Activated CD4-positive, alpha-beta T cell treated with anti-CD3 and anti-CD28 coated beads for 24 hours (primary cell): ENCODE data around the gene FNDC3B.
"Not testable (repeated sequence)": the region's sequence is repeated elsewhere in the genome, so short reads cannot be mapped to it uniquely, and the experiment has no call there.

Experiments
- DNase-seq, 2 donors: peaks; one replicate each; pipeline ENCODE4 v3.0.0-alpha.2; 2020; ENCODE audit warnings: low read depth in 2 of 2

The FNDC3B gene

DNA sequence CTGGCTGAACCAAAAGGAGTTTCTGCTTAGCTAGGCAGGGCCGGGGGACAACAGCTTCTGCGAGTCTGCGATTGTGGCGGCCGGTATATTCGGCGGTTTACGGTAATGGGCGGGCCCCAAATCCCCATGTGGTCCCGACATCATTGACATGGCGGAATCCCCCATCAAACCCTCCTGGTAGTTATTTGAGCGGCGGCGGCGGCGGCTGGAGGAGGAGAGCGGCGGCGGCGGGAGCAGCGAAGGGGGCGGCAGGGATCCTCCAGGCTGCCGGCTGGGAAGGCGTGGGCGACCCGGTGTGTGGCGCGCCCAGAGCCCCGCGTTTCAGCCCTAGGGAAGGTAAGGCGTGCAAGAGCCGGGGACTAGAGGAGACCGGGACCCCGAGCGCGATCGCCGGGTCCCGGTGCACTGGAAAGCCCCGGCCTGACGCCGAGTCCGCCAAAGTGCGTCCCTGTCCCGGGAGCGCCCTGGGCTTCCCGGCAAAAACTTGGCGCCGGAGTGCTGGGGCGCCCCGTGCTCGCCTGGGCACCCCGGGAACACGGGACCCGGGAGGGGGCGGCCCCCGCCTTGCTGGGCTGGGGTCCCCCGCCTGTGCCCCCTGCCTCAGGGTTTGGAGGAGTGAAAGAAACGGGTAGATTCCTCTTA lies at the start of gene FNDC3B:
Gene FNDC3B (plus strand): TSS at position 143 of the 642 bp plus-strand sequence. CDS start 72,902 bp downstream, outside the sequence.
- peak; percentile 80 to 89 for DNase-seq

DNA sequence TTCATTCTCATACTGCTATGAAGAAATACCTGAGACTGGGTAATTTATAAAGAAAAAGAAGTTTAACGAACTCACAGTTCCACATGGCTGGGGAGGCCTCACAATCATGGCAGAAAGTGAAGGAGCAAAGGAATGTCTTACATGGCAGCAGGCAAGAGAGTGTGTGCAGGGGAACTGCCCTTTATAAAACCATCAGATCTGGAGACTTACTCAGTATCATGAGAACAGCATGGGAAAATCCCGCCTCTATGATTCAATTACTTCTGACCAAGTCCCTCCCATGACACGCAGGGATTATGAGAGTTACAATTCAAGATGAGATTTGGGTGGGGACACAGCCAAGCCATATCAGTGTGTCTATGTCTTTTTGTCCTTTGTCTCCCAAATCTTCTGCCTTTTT lies 49.1 kb upstream of the FNDC3B start:
- not testable (repeated sequence) for DNase-seq

DNA sequence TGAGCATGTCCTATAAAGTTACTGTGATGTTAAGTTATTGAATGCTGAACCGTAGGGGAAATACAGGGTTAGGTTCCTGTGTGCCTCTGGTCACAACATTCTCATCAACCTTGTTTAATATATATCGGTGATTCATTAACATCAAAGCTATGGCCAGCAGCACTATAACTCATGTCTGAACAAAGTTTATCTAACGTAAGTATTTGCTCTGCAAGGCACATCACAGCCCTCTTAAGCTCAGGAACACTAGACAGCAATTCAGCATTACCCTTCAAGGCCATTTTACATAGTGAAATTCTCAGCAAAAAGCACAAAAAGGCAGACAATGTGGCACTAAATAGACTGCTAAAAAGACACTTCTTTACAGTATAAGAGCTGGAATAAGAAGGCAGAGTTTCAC lies 48.2 kb upstream of the FNDC3B start:
- no peak for DNase-seq

DNA sequence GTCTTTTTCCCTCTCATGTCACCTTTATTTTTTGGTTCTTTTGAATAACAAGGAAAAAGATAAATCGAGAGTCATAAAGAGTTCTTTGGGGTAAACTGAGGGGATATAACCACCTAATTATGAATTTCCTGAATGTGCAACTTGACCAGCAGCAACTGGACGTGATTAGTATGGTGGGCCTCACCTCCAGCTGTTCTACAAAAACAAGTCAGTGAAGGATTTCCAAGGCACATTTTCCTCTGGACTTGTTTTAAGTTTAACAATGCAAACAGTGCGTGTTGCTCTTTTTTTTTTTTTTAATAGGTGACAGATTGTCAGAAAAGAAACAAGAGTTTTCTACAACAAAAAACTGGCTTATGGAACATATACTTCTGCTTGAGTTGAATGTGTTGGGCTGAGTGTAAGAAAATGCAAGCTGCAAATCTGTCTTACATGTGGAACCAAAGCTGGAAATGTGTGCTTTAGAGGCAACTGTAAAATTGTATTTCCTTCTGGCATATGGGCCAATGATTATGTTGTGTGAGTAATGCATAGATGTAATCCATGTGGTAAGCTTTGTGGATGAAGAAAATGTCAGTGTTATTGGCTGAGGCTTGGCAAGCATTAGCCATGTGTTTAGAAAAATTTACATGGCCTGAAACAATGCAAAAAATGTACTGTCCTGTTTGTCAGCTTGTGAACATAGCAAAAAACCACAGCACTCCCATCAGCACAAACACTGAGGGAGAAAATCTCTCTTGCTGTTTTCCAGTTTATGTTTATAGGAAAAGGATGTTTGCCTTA lies 44.5 kb upstream of the FNDC3B start:
- DNase-seq: no peak

DNA sequence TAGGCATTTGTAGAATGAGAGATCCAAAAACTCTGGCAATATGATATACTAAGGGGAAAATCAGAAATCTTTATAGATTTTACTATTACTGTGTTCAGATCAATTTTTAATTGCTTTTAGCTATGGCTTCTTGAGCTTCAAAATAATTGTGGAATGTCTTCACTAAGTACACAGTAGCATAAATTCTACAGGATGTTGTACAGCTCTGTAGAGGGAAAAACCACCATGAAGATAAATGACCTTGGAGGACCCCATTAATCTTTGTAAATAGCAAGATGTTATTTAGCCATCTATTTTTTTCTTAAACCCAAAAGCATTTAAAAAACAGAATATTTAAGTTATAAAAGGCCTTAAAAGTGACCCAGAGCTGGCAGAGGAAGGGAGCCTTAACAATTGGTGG lies 43.9 kb upstream of the FNDC3B start:
- DNase-seq: no peak

DNA sequence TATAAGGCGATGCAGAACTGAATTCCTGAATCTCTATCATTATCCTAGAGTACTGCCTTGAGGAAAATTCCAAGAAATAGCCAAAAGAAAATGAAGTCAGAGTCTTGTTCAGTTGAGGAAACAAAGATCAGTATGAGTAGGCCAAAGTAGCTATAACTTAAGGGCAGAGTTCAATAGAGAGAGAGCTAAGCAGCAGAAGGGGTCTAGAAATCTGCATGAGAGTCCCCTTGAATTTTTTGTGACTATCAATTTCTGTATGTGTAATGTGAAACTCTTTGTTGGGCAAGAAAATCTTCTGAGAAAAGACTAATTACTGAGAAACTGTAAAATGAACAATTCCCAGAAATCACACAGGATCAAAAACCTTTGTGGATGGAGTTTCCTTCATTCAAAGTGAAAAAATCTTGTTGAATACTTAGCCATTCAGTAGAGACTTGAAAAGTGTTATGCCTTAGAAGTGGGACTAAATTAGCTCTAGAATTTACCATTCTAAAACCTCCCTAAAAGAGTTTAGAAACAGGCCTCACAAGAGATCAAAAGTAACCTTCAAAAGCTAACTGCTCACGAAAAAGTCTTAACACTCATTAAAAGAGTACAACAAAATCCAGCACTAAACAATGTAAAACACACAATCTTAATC lies 43.1 kb upstream of the FNDC3B start:
- no peak for DNase-seq

DNA sequence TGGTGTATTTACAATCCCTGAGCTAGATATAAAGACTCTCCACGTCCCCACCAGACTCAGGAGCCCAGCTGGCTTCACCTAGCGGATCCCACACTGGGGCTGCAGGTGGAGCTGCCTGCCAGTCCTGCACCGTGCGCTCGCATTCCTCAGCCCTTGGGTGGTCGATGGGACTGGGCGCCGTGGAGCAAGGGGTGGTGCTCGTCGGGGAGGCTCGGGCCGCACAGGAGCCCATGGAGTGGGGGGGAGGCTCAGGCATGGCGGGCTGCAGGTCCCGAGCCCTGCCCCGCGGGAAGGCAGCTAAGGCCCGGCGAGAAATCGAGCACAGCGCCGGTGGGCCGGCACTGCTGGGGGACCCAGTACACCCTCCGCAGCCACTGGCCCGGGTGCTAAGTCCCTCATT lies 40.6 kb upstream of the FNDC3B start:
- DNase-seq: not testable (repeated sequence)

DNA sequence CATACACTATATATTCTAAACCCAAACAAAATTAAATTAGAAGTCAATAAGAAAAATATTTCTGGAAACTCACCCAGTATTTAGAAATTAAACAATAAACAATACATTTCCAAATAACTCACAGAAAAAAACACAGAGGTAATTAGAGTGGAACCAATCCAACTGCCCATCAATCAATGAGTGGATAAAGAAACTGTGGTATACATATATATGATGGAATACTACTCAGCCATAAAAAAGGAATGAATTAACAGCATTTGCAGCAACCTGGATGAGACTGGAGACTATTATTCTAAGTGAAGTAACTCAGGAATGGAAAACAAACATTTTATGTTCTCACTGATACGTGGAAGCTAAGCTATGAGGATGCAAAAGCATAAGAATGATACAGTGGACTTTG lies 37.8 kb upstream of the FNDC3B start:
- DNase-seq: not testable (repeated sequence)

DNA sequence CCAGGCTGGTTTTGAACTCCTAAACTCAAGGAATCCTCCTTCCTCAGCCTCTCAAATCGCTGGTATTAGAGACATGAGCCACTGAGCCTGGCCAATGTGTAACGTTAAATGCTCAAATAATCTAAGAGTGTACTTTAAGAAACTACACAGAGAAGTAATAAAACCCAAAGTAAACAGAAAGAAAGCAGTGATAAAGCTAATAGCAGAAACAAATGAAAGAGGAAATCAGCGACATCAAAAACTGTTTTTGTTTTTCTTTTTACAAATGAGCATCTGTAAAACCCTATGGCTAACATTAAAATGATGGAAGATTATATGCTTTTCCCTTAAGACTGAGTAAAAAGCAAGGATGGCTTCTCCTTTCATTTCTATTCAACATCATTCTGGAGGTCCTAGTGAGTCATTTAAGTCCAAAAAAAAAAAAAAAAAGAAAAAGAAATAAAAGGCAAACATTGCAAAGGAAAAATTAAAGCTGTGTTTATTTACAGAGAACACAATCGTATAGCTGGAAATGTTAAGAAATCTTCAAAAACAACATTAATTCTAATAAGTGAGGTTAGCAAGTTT lies 36.8 kb upstream of the FNDC3B start:
- DNase-seq: no peak

DNA sequence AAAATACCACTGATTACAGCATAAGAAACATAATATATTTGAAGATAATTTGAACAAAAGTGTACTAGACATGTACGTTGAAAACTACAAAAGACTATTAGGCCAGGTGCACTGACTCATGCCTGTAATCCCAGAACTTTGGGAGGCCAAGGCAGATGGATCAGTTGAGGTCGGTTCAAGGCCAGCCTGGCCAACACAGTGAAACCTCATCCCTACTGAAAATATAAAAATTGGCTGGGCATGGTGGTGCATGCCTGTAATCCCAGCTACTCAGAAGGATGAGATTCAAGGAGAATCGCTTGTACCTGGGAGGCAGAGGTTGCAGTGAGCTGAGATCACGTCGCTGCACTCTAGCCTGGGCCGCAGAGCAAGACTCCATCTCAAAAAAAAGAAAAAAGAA lies 36.2 kb upstream of the FNDC3B start:
- no peak for DNase-seq

DNA sequence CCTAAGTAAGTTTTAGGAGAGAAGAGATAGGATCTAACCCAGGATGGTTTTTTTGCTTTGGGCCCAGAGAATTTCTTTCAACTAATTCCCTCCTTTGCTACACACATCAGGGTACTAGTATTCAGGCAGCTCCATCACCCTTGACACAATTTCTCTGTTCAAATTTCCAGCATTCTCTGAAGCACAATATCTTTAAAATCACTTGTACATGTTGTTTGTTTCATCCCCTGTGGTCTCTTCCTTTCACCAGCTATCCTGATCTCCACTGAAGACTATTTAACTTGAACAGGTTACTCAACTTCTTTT lies 32.4 kb upstream of the FNDC3B start:
- DNase-seq: no peak

DNA sequence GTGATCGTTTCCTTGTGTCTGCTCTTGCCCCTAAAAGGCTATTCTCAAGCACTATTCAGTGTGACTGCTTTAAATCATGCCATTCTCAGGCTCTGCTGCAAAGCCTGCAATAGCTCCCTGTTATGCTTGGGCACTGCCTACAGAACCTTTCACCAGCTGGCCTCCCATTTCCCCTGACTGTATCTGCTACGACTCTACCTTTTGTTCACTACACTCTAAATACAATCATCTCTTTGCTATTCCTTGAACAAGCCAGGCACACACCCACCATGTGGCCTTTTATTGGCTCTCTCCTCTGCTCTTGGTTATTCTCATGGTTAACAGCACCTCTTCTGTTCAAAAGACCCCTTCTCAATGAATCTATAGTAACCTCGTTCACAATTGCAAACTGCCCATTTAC lies 29.6 kb upstream of the FNDC3B start:
- no peak for DNase-seq

DNA sequence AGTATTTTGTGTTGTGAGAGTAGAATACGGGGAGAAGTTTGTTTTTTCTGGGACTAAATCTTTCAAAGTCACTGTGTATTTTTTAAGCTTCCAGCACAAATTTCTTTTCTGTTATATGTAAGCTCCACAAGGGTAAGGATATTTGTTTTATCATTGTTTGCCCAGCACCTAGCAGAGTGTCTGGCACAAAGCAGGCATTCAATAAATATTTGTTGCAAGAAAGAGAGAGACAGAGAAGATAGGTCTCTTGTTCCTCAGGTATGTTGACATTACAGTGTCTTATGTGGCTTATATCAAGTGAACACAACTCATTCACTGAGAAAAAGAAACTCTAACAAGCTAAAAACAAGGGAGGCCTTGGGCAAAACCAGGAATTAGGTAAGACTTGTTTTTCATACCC lies 26.6 kb upstream of the FNDC3B start:
- DNase-seq: no peak

DNA sequence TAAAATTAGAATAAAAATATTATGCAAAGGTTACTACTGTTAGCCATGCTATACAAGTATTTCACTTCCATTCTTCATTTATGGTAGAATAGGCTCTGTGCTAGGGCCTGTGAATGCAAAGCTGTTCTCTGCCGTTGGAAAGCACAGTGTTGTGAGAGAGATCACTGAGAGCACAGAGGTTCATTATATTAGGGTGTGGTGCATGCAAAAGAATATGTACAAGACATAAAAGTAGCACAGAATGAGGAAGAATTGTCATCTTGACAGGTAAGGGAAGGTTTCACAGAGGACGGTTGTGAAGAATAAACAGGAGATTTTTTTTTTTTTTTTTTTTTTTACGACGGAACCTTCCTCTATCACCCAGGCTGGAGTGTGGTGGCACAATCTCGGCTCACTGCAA lies 25.2 kb upstream of the FNDC3B start:
- DNase-seq: no peak

DNA sequence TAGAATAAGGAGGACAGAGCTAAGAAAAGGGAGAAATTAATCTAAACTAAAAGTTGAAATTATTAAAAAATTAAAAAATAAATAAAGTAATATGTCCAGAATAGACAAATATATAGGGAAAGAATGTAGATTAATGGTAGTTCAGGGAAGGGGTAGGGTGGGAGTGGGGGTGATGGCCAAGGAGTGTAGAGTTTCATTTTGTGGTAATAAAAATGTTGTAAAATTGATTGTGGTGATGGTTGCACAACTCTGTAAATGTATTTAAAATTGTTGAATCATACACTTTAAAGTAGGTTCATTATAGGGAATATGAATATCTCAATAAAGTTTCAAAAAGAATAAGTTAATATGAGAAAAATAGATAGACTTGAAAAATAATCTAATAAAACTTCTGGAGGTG lies 21.0 kb upstream of the FNDC3B start:
- no peak for DNase-seq

DNA sequence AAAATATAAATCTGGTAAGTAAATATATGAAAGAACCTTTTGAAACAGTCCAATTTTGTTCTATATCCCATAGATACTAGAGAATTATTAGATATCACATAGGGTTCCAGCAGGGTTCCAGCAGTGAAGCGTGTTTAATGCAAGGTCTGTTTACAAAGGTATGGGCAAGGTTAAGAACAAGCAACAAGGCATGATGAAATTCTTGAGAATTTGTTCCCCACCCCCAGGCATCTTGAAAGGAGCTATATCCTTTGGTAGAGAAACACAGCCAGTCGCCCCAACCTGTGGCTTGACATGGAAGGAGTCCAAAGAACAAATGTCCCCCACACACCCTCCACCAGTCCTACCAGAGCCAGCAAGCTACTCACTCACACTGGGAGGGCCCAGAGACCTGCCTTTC lies 18.6 kb upstream of the FNDC3B start:
- no peak for DNase-seq

DNA sequence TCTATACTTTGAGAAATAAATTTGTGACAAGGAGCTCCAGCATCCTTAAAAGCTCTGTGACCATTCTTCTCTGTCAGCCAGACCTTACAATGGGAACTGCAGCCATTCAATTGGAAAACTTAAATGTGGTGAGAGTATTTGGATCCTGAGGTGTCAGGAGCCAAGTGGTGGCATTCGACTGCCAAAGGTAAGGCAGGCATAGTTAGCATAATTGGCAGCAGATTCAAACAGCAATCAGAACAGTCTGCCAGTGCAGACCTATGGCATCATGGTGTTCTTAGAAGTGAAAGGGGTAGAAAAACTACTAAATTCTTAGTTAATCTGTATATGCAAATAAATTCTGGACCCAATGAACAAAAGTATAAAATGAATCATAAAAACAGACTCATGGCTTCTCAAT lies 18.2 kb upstream of the FNDC3B start:
- no peak for DNase-seq

DNA sequence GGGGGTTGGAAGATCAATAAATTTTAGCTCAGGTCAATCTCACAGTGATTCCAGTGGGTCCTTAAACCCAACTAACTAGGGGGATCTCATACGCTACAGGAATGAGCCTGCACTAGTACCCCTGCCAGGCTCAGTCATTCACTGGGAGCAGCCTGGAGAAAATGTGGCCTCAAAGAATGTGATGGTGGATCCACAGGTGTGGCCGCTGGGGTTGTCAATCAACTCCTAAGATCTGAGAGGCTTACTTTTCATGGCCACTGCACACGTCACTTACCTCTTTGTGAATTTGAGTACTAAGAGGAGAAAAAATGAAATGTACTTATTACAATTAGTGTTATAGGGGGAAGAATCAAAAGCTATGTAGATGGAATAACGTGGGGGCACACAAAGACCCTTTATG lies 17.5 kb upstream of the FNDC3B start:
- no peak for DNase-seq

DNA sequence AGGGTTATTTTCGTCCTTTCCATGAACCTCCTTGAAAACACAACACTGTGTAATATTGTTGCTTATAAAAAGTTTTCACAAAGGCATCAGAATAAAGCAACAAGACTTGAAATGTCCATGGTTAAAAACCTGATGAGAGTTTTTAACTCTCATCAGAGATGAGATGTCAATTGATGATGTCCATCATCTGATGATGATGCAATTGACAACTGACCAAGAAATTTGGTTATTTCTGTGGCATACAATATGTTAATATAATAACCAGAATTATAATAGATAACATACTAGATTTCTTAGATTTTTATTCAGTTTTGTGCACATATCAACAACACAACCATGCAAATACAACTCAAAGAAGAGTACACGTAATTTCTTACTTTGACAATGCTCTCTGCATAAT lies 15.5 kb upstream of the FNDC3B start:
- no peak for DNase-seq

DNA sequence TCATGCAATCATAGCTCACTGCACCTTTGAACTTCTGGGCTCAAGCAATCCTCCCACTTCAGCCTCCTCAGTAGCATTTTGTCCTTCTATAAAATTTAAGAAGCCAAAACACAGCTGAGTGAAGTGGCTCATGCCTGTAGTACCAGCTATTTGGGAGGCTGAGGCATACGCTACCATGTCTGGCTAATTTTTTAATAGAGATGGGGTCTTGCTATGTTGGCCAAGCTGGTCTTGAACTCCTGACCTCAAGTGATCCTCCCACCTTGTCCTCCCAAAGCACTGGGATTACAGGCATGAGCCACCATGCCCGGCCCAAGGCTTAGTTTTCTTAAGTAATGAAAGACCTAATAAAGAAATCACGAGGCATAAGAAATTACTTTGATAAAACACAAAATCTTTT lies 14.7 kb upstream of the FNDC3B start:
- no peak for DNase-seq

DNA sequence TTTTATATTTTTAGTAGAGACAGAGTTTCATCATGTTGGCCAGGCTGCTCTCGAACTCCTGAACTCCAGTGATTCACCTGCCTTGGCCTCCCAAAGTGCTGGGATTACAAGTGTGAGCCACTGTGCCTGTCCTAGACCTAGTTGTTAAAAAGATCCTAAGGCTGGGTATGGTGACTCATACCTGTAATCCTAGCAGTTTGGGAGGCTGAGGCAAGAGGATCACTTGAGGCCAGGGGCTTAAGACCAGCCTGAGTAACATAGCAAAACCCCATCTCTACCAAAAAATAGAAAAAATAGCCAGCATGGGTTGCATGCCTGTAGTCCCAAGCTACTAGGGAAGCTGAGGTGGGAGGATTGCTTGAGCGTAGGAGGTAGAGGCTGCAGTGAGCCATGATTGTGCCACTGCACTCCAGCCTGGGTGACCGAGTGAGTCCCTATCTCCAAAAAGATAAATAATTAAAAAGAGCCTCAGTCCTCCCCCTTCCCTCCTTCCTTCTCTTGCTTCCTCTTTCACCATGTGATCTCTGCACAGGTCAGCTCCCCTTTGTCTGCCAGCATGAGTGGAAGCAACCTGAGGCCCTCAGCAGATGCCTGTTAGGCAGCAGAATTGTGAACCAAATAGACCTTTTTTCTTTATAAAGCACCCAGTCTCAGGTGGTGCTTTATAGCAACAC lies 9.8 kb upstream of the FNDC3B start:
- DNase-seq: no peak

DNA sequence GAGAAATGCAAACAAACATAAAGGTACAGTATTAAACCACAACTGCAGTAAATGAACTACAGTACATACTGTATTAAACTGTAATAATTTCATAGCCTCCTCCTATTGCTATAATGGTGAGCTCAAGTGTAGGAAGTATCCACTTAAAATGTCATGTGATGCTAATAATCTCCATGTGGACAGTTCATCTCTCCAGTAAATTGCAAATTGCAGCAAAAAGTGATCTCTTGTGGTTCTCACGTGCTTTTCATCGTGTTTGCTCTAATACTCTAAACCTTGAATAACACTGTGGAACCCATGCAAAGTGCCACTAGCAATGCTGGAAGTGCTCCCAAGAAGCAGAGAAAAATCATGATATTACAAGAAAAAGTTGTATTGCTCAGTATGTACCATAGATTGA lies 9.2 kb upstream of the FNDC3B start:
- DNase-seq: no peak
